Peyer's patch (tissue), 4 donors: ENCODE data around the gene CYP1A2. TPM values are rescaled to one million over a fixed set of nuclear protein-coding genes. Genes with fewer than 3 reads are reported as not detected.

ENCODE experiments used
- DNase-seq, 3 donors: peaks; one replicate each; pipeline ENCODE4 v3.0.0-alpha.2; 2017 to 2019
- H3K27ac ChIP-seq, 4 donors: fragments of 200-600 bp; sonication (generic); one replicate each; pipeline ENCODE4 v1.5.1; 2016 to 2019
- H3K27me3 ChIP-seq, 2 donors: fragments of 200-600 bp; sonication (generic); one replicate each; pipeline ENCODE4 v1.5.1; 2019
- H3K36me3 ChIP-seq, 3 donors: fragments of 200-600 bp; sonication (generic); one replicate each; pipeline ENCODE4 v1.5.1; 2016 to 2019
- H3K4me1 ChIP-seq, 4 donors: fragments of 200-600 bp; sonication (generic); one replicate each; pipeline ENCODE4 v1.5.1; 2016 to 2019
- H3K4me3 ChIP-seq, 4 donors: fragments of 200-600 bp; sonication (generic); 1 replicate in 3 of 4; 2 replicates in 1 of 4; pipeline ENCODE4 v1.5.1; 2016 to 2019; ENCODE audit warnings: mild to moderate bottlenecking in 1 of 4
- H3K9me3 ChIP-seq, 4 donors: fragments of 200-600 bp; sonication (generic); one replicate each; pipeline ENCODE4 v1.5.1; 2016 to 2019; ENCODE audit warnings: mild to moderate bottlenecking in 1 of 4
- POLR2A ChIP-seq, 2 donors: fragments of 450-650 bp; IDR thresholded peaks; one replicate each; pipeline ENCODE4 v1.5.1; 2017; ENCODE audit warnings: antibody characterized with exemption in 2 of 2, mild to moderate bottlenecking in 2 of 2, moderate library complexity in 2 of 2
- total RNA-seq, 4 donors: library from RNA; depleted of rRNA; stranded (reverse); fragments of >200 nt; gene quantifications; one replicate each; pipeline ENCODE4 v1.1.0, GENCODE V29; 2016
- TF ChIP-seq, protein P1 (sequence below), 6 experiments: fragments of 450-650 bp in 4 of 6; fragments of 200-600 bp in 2 of 6; sonication (generic) in 1 of 6; IDR thresholded peaks; one replicate each; pipeline ENCODE4 v1.5.1; 2017 to 2019; ENCODE audit warnings: antibody characterized with exemption in 6 of 6, mild to moderate bottlenecking in 3 of 6, moderate library complexity in 1 of 6

The CYP1A2 gene
- total RNA-seq, 4 donors from 2014 or later, result not detected

DNA sequence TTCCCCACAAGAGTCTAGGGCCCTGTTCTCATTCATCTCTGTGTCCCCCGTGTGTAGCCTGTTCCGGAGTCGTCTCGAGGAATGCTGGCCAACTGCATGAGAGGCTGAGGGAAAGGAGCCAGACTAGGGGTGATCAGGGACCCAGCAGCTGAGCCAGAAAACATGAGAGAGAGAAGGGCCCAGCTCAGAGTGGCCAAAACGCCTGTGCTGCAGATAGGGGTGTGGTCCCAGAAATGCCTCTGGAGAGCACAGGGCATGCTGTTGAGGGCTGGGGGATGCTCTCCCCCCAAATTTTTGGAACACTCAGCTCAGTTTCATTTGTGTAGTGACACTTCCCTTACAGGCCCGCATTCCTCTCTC, 14.1 kb downstream of the CYP1A2 start:
- no peak for TF ChIP-seq POLR2A (IDR thresholded peaks at IDR 0.05)
- TF ChIP-seq, protein P1, sequence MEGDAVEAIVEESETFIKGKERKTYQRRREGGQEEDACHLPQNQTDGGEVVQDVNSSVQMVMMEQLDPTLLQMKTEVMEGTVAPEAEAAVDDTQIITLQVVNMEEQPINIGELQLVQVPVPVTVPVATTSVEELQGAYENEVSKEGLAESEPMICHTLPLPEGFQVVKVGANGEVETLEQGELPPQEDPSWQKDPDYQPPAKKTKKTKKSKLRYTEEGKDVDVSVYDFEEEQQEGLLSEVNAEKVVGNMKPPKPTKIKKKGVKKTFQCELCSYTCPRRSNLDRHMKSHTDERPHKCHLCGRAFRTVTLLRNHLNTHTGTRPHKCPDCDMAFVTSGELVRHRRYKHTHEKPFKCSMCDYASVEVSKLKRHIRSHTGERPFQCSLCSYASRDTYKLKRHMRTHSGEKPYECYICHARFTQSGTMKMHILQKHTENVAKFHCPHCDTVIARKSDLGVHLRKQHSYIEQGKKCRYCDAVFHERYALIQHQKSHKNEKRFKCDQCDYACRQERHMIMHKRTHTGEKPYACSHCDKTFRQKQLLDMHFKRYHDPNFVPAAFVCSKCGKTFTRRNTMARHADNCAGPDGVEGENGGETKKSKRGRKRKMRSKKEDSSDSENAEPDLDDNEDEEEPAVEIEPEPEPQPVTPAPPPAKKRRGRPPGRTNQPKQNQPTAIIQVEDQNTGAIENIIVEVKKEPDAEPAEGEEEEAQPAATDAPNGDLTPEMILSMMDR (IDR thresholded peaks at IDR 0.05), result no peak
- no peak overlapping the region for H3K4me3 ChIP-seq
- DNase-seq, result no peak
- H3K27me3 ChIP-seq, result no peaks in the 10 kb centered on the region
- H3K36me3 ChIP-seq, result no peaks in the 10 kb centered on the region
- no peaks in the 10 kb centered on the region for H3K9me3 ChIP-seq
- H3K4me1 ChIP-seq, result no peaks in the 10 kb centered on the region
- no peak overlapping the region for H3K27ac ChIP-seq

GRCh38 chr15:74763416-74763815, 14.8 kb downstream of the CYP1A2 start:
- no peaks in the 10 kb centered on the region for H3K9me3 ChIP-seq
- DNase-seq, result no peak
- no peaks in the 10 kb centered on the region for H3K36me3 ChIP-seq
- H3K4me1 ChIP-seq, result no peaks in the 10 kb centered on the region
- no peak overlapping the region for H3K4me3 ChIP-seq
- no peaks in the 10 kb centered on the region for H3K27me3 ChIP-seq
- no peak overlapping the region for H3K27ac ChIP-seq
- TF ChIP-seq POLR2A (IDR thresholded peaks at IDR 0.05), result no peak
- TF ChIP-seq, protein P1 (IDR thresholded peaks at IDR 0.05), result no peak

DNA sequence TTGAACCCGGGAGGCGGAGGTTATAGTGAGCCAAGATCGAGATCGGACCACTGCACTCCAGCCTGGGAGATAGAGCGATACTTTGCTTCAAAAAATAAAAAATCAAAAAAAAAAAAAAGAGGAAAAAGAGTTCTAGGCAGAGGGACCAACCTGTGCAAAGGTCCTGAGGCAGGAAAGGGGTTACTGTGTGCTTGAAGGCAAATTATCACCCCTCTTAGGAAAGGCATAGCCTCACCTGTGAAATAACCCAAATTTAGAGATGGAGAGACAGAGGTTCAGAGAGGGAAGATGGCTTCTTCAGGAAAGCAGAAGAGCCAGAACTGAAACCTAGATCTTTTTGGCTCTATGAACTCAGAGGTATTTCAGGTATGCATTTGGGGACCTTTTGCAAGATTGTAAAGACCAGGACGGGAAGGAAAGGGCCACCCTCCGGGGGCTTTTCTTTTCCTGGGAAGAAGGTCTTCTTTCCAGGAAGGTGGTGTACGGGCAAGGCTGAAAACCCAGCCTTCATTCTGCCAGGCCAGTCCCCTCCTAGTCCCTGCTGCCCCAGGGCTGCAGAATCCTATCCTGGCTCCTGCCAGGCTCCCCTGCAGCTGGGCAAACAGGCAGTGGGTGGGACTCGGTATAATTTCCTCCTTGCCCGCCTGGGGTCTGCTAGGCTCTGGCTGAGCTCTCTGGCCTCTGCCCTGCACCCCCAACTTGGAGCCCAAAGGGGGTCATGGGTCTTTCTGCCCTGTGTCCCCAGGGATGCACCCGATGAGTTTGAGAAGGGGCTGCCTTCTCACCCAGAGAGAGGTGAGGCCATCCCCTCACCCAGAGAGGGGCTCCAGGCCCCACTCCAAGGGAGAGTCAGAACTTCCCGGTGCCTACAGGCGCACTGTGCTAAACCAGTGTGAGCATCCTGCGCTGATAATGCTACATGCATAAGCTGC, 18.8 kb downstream of the CYP1A2 start:
- H3K4me1 ChIP-seq, result peaks cover 0 to 10% (median 7%) of the 10 kb centered on the region in 4 donors
- TF ChIP-seq POLR2A (IDR thresholded peaks at IDR 0.05), result no peak
- TF ChIP-seq, protein P1 (IDR thresholded peaks at IDR 0.05), result no peak
- DNase-seq, result peak in 1 of 3 donors; percentile 28
- no peak overlapping the region for H3K27ac ChIP-seq
- no peaks in the 10 kb centered on the region for H3K9me3 ChIP-seq
- H3K36me3 ChIP-seq, result no peaks in the 10 kb centered on the region
- H3K4me3 ChIP-seq, result no peak overlapping the region
- H3K27me3 ChIP-seq, result no peaks in the 10 kb centered on the region

DNA sequence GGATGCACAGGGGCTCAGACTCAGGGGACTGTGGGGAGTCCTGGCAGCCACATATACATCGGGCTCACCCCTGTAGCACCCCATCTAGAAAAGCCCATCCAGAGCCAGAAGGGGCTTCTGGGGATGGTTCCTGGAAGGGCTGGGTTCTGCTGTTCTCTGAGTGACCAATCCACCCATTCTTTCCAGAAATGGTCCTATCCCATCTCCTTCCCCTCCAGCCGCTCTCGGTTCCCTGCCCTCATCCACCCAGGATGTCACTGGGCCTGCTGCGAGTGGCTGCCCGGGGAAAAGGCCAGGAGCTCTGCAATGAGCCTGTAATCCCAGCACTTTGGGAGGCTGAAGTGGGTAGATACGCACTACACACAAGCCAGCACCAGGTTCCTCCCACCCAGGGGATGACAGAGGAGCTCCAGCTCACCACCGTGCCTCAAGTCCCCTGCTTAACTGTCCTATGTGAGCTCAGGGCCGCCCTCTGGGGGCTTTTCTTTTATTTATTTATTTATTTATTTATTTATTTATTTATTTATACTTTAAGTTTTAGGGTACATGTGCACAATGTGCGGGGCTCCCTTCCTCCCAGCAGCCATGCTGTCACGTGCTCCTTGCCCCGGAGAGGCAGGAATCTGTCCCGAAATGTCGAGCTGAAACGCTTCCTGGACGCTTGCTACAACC, 19.6 kb downstream of the CYP1A2 start:
- H3K36me3 ChIP-seq, result no peaks in the 10 kb centered on the region
- H3K4me3 ChIP-seq, result no peak overlapping the region
- H3K9me3 ChIP-seq, result no peaks in the 10 kb centered on the region
- H3K4me1 ChIP-seq, result peaks cover 0 to 12% (median 9%) of the 10 kb centered on the region in 4 donors
- DNase-seq, result no peak
- TF ChIP-seq, protein P1 (IDR thresholded peaks at IDR 0.05), result no peak
- TF ChIP-seq POLR2A (IDR thresholded peaks at IDR 0.05), result no peak
- no peaks in the 10 kb centered on the region for H3K27me3 ChIP-seq
- no peak overlapping the region for H3K27ac ChIP-seq

DNA sequence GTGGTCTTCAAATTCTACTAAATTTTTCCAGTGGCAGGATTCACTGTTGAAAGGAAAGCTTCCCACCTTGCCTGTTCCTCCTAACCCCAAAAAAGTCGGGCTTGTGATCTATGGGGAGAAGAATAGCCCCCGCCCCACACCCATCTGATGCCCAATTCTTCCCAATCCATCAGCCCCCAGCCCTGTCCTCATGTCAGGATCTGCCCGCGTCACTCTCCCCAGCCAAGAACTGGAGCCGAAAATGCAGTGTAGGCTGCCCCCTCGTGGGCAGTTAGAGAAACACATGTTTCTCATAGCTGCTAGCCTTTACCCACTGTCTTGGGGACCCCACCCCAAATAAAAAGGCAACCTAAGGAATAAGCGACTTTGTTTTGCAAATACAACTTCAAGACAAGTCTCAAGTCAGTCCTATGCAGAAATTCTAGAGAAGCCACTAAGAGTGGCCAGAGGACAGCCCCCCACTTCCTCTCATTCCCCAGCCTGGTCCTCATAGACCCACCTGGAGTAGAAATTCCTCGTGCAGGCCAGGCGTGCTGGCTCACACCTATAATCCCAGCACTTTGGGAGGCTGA, 20.2 kb downstream of the CYP1A2 start:
- no peak overlapping the region for H3K27ac ChIP-seq
- no peaks in the 10 kb centered on the region for H3K36me3 ChIP-seq
- no peak overlapping the region for H3K4me3 ChIP-seq
- peak; percentile 57 to 81 (median 64) for DNase-seq
- no peaks in the 10 kb centered on the region for H3K27me3 ChIP-seq
- no peaks in the 10 kb centered on the region for H3K9me3 ChIP-seq
- peaks cover 0 to 18% (median 12%) of the 10 kb centered on the region in 4 donors for H3K4me1 ChIP-seq
- TF ChIP-seq, protein P1 (IDR thresholded peaks at IDR 0.05), result peak; percentile 61 to 87 (median 84)
- TF ChIP-seq POLR2A (IDR thresholded peaks at IDR 0.05), result no peak
